ENCODE results near the gene TOB2. TPM values are rescaled to one million over a fixed set of nuclear protein-coding genes. Genes with fewer than 3 reads are reported as not detected.
"Not testable (repeated sequence)": the region's sequence is repeated elsewhere in the genome, so short reads cannot be mapped to it uniquely, and the experiment has no call there.

TOB2 gene
- total RNA-seq, 2 donors from 2014 or later, result 51.2 to 57.9 TPM

GRCh38 chr22:41437198-41437597 lies 9.4 kb downstream of the TOB2 start:
- no peaks in the 10 kb centered on the region for H3K27me3 Mint-ChIP-seq (ENCODE audit: insufficient read depth)
- H3K9ac ChIP-seq (ENCODE audit: extremely low read depth, low read length, poor library complexity, severe bottlenecking), result no peak overlapping the region
- no peak overlapping the region for H3K27ac Mint-ChIP-seq
- peaks cover 15% of the 10 kb centered on the region for H3K4me1 Mint-ChIP-seq
- 92 to 96% methylated on average over 5 to 7 of the region's 7 CpGs for WGBS, 2 experiments (ENCODE audit: insufficient coverage in 1 of 2, insufficient read length in 1 of 2)
- peaks cover 7% of the 10 kb centered on the region for H3K4me1 ChIP-seq (ENCODE audit: control insufficient read depth, insufficient read depth, low read length)
- no peaks in the 10 kb centered on the region for H3K27me3 ChIP-seq (ENCODE audit: control insufficient read depth, insufficient read depth, low read length, poor library complexity, severe bottlenecking)
- H3K36me3 Mint-ChIP-seq (ENCODE audit: low read depth), result peaks cover 63% of the 10 kb centered on the region
- no peaks in the 10 kb centered on the region for H3K9me3 Mint-ChIP-seq
- no peak overlapping the region for H3K27ac ChIP-seq (ENCODE audit: low read depth, low read length)
- no peaks in the 10 kb centered on the region for H3K9me3 ChIP-seq (ENCODE audit: control insufficient read depth, low read length)
- no peak overlapping the region for H3K4me3 ChIP-seq (ENCODE audit: low read length)
- TF ChIP-seq CTCF (conservative IDR thresholded peaks at IDR 0.05), result no peak
- peaks cover 68% of the 10 kb centered on the region for H3K36me3 ChIP-seq (ENCODE audit: control insufficient read depth, insufficient read depth, low read length)
- DNase-seq, result no peak
- H3K4me3 Mint-ChIP-seq, result no peak overlapping the region

- no peak for TF ChIP-seq CTCF (conservative IDR thresholded peaks at IDR 0.05)
- H3K27me3 Mint-ChIP-seq (ENCODE audit: insufficient read depth), result no peaks in the 10 kb centered on the region
- H3K4me1 Mint-ChIP-seq, result peaks cover 15% of the 10 kb centered on the region
- peaks cover 67% of the 10 kb centered on the region for H3K36me3 ChIP-seq (ENCODE audit: control insufficient read depth, insufficient read depth, low read length)
- no peaks in the 10 kb centered on the region for H3K9me3 ChIP-seq (ENCODE audit: control insufficient read depth, low read length)
- H3K9me3 Mint-ChIP-seq, result no peaks in the 10 kb centered on the region
- peaks cover 63% of the 10 kb centered on the region for H3K36me3 Mint-ChIP-seq (ENCODE audit: low read depth)
- no peak overlapping the region for H3K27ac Mint-ChIP-seq
- H3K4me3 ChIP-seq (ENCODE audit: low read length), result no peak overlapping the region
- DNase-seq, result no peak
- H3K9ac ChIP-seq (ENCODE audit: extremely low read depth, low read length, poor library complexity, severe bottlenecking), result no peak overlapping the region
- 90 to 91% methylated on average over 11 to 23 of the region's 23 CpGs for WGBS, 2 experiments (ENCODE audit: insufficient coverage in 1 of 2, insufficient read length in 1 of 2)
- H3K27me3 ChIP-seq (ENCODE audit: control insufficient read depth, insufficient read depth, low read length, poor library complexity, severe bottlenecking), result no peaks in the 10 kb centered on the region
- H3K4me3 Mint-ChIP-seq, result no peak overlapping the region
- H3K4me1 ChIP-seq (ENCODE audit: control insufficient read depth, insufficient read depth, low read length), result peaks cover 7% of the 10 kb centered on the region
- H3K27ac ChIP-seq (ENCODE audit: low read depth, low read length), result no peak overlapping the region
These were observed 10.1 kb downstream of the TOB2 start for GRCh38 chr22:41436322-41437113.

DNA sequence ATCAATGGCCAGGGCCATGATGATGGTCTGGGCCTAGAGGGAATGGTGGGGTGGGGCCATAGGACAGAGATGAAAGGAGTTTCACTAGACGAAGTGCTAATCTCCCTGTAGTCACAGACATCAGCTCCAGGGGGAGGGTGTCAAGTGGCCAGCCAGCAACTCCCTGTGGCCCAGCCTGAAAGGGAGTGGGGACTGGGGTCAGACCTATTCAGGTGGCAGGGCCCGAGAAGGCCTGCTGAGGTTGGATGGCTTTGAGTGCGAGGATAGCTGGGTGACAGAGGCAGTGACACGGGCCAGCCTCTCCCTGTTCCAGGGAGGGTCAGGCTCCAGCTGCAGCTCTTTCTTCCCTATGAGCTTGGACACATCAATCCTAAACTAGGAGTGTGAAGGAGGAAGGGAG lies 11.0 kb downstream of the TOB2 start:
- Histone ChIP-seq H3K9me3 (ENCODE audit: control insufficient read depth, low read length) (no peaks in the 10 kb centered on the region), H3K9ac (ENCODE audit: extremely low read depth, low read length, poor library complexity, severe bottlenecking) (no peak overlapping the region), H3K4me3 (ENCODE audit: low read length) (no peak overlapping the region), H3K27ac (ENCODE audit: low read depth, low read length) (no peak overlapping the region), H3K36me3 (ENCODE audit: control insufficient read depth, insufficient read depth, low read length) (peaks cover 60% of the 10 kb centered on the region), H3K27me3 (ENCODE audit: control insufficient read depth, insufficient read depth, low read length, poor library complexity, severe bottlenecking) (no peaks in the 10 kb centered on the region), H3K4me1 (ENCODE audit: control insufficient read depth, insufficient read depth, low read length) (peaks cover 7% of the 10 kb centered on the region)
- Mint-ChIP-seq H3K27me3 (ENCODE audit: insufficient read depth) (no peaks in the 10 kb centered on the region), H3K4me3 (no peak overlapping the region), H3K4me1 (peaks cover 14% of the 10 kb centered on the region), H3K27ac (peak overlapping the region; percentile 35), H3K36me3 (ENCODE audit: low read depth) (peaks cover 67% of the 10 kb centered on the region), H3K9me3 (no peaks in the 10 kb centered on the region)
- peak; percentile 59 for DNase-seq
- TF ChIP-seq CTCF (conservative IDR thresholded peaks at IDR 0.05), result no peak
- 81 to 86% methylated on average over 1 to 4 of the region's 4 CpGs for WGBS, 2 experiments (ENCODE audit: insufficient coverage in 1 of 2, insufficient read length in 1 of 2)

GRCh38 chr22:41434361-41435003 lies 12.1 kb downstream of the TOB2 start:
- H3K27me3 Mint-ChIP-seq (ENCODE audit: insufficient read depth); H3K4me3 Mint-ChIP-seq; H3K4me3 ChIP-seq (ENCODE audit: low read length); H3K4me1 Mint-ChIP-seq; H3K9ac ChIP-seq (ENCODE audit: extremely low read depth, low read length, poor library complexity, severe bottlenecking); H3K9me3 ChIP-seq (ENCODE audit: control insufficient read depth, low read length); H3K4me1 ChIP-seq (ENCODE audit: control insufficient read depth, insufficient read depth, low read length); H3K9me3 Mint-ChIP-seq; DNase-seq; H3K27me3 ChIP-seq (ENCODE audit: control insufficient read depth, insufficient read depth, low read length, poor library complexity, severe bottlenecking); H3K27ac ChIP-seq (ENCODE audit: low read depth, low read length); H3K27ac Mint-ChIP-seq: not testable (repeated sequence)
- 77 to 88% methylated on average over 3 to 5 of the region's 5 CpGs for WGBS, 2 experiments (ENCODE audit: insufficient coverage in 1 of 2, insufficient read length in 1 of 2)
- peaks cover 56% of the 10 kb centered on the region for H3K36me3 ChIP-seq (ENCODE audit: control insufficient read depth, insufficient read depth, low read length)
- H3K36me3 Mint-ChIP-seq (ENCODE audit: low read depth), result peaks cover 61% of the 10 kb centered on the region

GRCh38 chr22:41433480-41433879 lies 13.1 kb downstream of the TOB2 start:
- H3K36me3 Mint-ChIP-seq (ENCODE audit: low read depth), result peaks cover 55% of the 10 kb centered on the region
- not testable (repeated sequence) for H3K27me3 Mint-ChIP-seq (ENCODE audit: insufficient read depth); H3K9me3 Mint-ChIP-seq; H3K4me1 Mint-ChIP-seq; H3K27ac Mint-ChIP-seq; H3K9me3 ChIP-seq (ENCODE audit: control insufficient read depth, low read length); H3K27ac ChIP-seq (ENCODE audit: low read depth, low read length); H3K27me3 ChIP-seq (ENCODE audit: control insufficient read depth, insufficient read depth, low read length, poor library complexity, severe bottlenecking); H3K4me3 ChIP-seq (ENCODE audit: low read length); H3K4me3 Mint-ChIP-seq; H3K9ac ChIP-seq (ENCODE audit: extremely low read depth, low read length, poor library complexity, severe bottlenecking); DNase-seq; H3K4me1 ChIP-seq (ENCODE audit: control insufficient read depth, insufficient read depth, low read length)
- H3K36me3 ChIP-seq (ENCODE audit: control insufficient read depth, insufficient read depth, low read length), result peaks cover 56% of the 10 kb centered on the region
- 93% methylated on average over 1 of the region's 1 CpG; no CpG with 5 or more reads in 1 of the 2 experiments for WGBS, 2 experiments (ENCODE audit: insufficient coverage in 1 of 2, insufficient read length in 1 of 2)
